A549 (cell line): Measurements from ENCODE around the gene KLB. TPM values are rescaled to one million over a fixed set of nuclear protein-coding genes. Genes with fewer than 3 reads are reported as not detected.

Experiments
- ATAC-seq, 2 experiments: fragments of 200-7000 bp in 1 of 2; fragments of >200 bp in 1 of 2; cut with Nextera tagmentation in 1 of 2; cut with Tn5 transposase in 1 of 2; 3 replicates each; pipeline versions ENCODE4 v1.8.0 to v1.9.1; 2018 to 2020; ENCODE audit warnings: mild to moderate bottlenecking in 1 of 2, moderate library complexity in 1 of 2
- CTCF ChIA-PET: fragments of 300-600 bp; sonication (Branson Sonifier 250); formaldehyde crosslinking; extraction: SDS; loops from one replicate; lab custom pipeline; 2021; ENCODE audit warnings: antibody characterized with exemption, inconsistent platforms; lab: Yijun Ruan, JAX
- POLR2A ChIA-PET: fragments of 350-600 bp; formaldehyde crosslinking; extraction: SDS; loops from one replicate; lab custom pipeline; 2021; ENCODE audit warnings: antibody characterized with exemption, inconsistent platforms; lab: Yijun Ruan, JAX
- DNase-seq, 2 experiments: peaks; one replicate each; pipeline versions ENCODE4 v3.0.0 to v3.0.0-alpha.2; 2011 to 2016; ENCODE audit warnings: low read depth in 1 of 2, low spot score in 1 of 2
- FAIRE-seq: peaks from 2 replicates; lab custom pipeline; 2011; peaks lifted over from hg19 to GRCh38; lab: Jason Lieb, UNC
- H3K27ac ChIP-seq, 2 experiments: fragments of >200 bp; sonication (Bioruptor Twin); formaldehyde crosslinking; 3 replicates each; pipeline ENCODE4 v1.5.1; 2016 to 2017
- H3K4me1 ChIP-seq: fragments of >200 bp; sonication (Bioruptor Twin); formaldehyde crosslinking; 3 replicates; pipeline ENCODE4 v1.6.1; 2016
- H3K4me2 ChIP-seq: fragments of >200 bp; sonication (Bioruptor Twin); formaldehyde crosslinking; 3 replicates; pipeline ENCODE4 v1.6.1; 2016
- H3K4me3 ChIP-seq: fragments of >200 bp; sonication (Bioruptor Twin); formaldehyde crosslinking; 3 replicates; pipeline ENCODE4 v1.5.1; 2016
- H3K9me3 ChIP-seq: fragments of >200 bp; sonication (Bioruptor Twin); formaldehyde crosslinking; 3 replicates; pipeline ENCODE4 v1.6.1; 2016
- CHD2 ChIP-seq: fragments of 150-350 bp; IDR thresholded peaks from 2 replicates; pipeline ENCODE4 v1.6.1; 2014; ENCODE audit warnings: low read length; ENCODE audit not compliant: partially characterized antibody
- ESRRA ChIP-seq: fragments of 150-350 bp; IDR thresholded peaks from 2 replicates; pipeline ENCODE4 v1.6.1; 2014; ENCODE audit warnings: mild to moderate bottlenecking, low read length, borderline replicate concordance
- GATA3 ChIP-seq: IDR thresholded peaks from 2 replicates; pipeline ENCODE4 v1.6.1; 2012; ENCODE audit warnings: borderline replicate concordance
- HDAC2 ChIP-seq: fragments of 200-600 bp; sonication (generic); IDR thresholded peaks from 2 replicates; pipeline ENCODE4 v1.6.1; 2016
- HEYL ChIP-seq: fragments of 250-450 bp; sonication (Bioruptor Pico); IDR thresholded peaks from 2 replicates; pipeline ENCODE4 v1.8.0; 2021; ENCODE audit warnings: mild to moderate bottlenecking, moderate library complexity
- HOXA7 ChIP-seq: fragments of 250-450 bp; sonication (Bioruptor Pico); IDR thresholded peaks from 2 replicates; pipeline ENCODE4 v1.5.0; 2020; ENCODE audit warnings: mild to moderate bottlenecking, moderate library complexity
- JUNB ChIP-seq: fragments of >200 bp; sonication (Bioruptor Twin); formaldehyde crosslinking; IDR thresholded peaks from 2 replicates; pipeline ENCODE4 v1.6.1; 2016
- KDM1A ChIP-seq: fragments of 200-600 bp; sonication (generic); IDR thresholded peaks from 2 replicates; pipeline ENCODE4 v1.6.1; 2016; ENCODE audit warnings: low read depth, mild to moderate bottlenecking
- NPAS2 ChIP-seq: fragments of 250-450 bp; sonication (Bioruptor Pico); IDR thresholded peaks from 2 replicates; pipeline ENCODE4 v1.8.0; 2022; ENCODE audit warnings: mild to moderate bottlenecking, moderate library complexity, borderline replicate concordance
- RAD21 ChIP-seq, 2 experiments: fragments of >200 bp in 1 of 2; sonication (Bioruptor Twin) in 1 of 2; formaldehyde crosslinking in 1 of 2; IDR thresholded peaks in 1 of 2; conservative IDR thresholded peaks in 1 of 2; 2 replicates in 1 of 2; 3 replicates in 1 of 2; pipeline ENCODE4 v1.6.1; 2012 to 2018; ENCODE audit warnings: inconsistent platforms in 1 of 2
- RCOR1 ChIP-seq: fragments of 150-350 bp; IDR thresholded peaks from 2 replicates; pipeline ENCODE4 v1.6.1; 2014; ENCODE audit warnings: antibody characterized with exemption, low read length, low read depth
- RNF2 ChIP-seq: fragments of 200-600 bp; sonication (generic); IDR thresholded peaks from 2 replicates; pipeline ENCODE4 v1.6.1; 2016; ENCODE audit warnings: low read depth, mild to moderate bottlenecking, antibody characterized with exemption, moderate library complexity, borderline replicate concordance
- ZNF302 ChIP-seq: fragments of 250-450 bp; sonication (Bioruptor Pico); IDR thresholded peaks from 2 replicates; pipeline ENCODE4 v1.9.0; 2021; ENCODE audit warnings: inconsistent platforms, mild to moderate bottlenecking, moderate library complexity
- WGBS: methylation state at CpG from one replicate; pipeline ENCODE4 v1.1.6; 2017; ENCODE audit errors: missing lambda C conversion rate; 5-methylcytosine and 5-hydroxymethylcytosine counted together
- polyA plus RNA-seq, 4 experiments: library from polyadenylated mRNA; depleted of rRNA in 3 of 4; stranded (reverse); fragments of >200 nt; fragmentation: RNase III in 1 of 4; extraction: RNeasy Plus Mini Kit Qiagen cat#74134 plus additional on column Dnase treatment in 1 of 4; gene quantifications; 2 replicates in 3 of 4; 3 replicates in 1 of 4; pipeline ENCODE4 v1.2.3, GENCODE V29; 2011 to 2017
- TF ChIP-seq, protein P1 (sequence below): fragments of 450-650 bp; IDR thresholded peaks from 2 replicates; pipeline ENCODE4 v1.6.1; 2014; ENCODE audit warnings: antibody characterized with exemption
- TF ChIP-seq, protein P2 (sequence below): fragments of 250-450 bp; sonication (Bioruptor Pico); IDR thresholded peaks from 2 replicates; pipeline ENCODE4 v1.5.0; 2021; ENCODE audit warnings: mild to moderate bottlenecking, moderate library complexity, borderline replicate concordance
- TF ChIP-seq, protein P3 (sequence below): fragments of >200 bp; sonication (Bioruptor Twin); formaldehyde crosslinking; IDR thresholded peaks from 3 replicates; pipeline ENCODE4 v1.6.1; 2016
- TF ChIP-seq, protein P4 (sequence below): fragments of >200 bp; sonication (Bioruptor Twin); formaldehyde crosslinking; IDR thresholded peaks from 3 replicates; pipeline ENCODE4 v1.5.1; 2016

Gene KLB
- polyA plus RNA-seq, 2 of the 4 experiments (the other 2 are of a cell fraction), result 0.57 to 0.87 TPM

DNA sequence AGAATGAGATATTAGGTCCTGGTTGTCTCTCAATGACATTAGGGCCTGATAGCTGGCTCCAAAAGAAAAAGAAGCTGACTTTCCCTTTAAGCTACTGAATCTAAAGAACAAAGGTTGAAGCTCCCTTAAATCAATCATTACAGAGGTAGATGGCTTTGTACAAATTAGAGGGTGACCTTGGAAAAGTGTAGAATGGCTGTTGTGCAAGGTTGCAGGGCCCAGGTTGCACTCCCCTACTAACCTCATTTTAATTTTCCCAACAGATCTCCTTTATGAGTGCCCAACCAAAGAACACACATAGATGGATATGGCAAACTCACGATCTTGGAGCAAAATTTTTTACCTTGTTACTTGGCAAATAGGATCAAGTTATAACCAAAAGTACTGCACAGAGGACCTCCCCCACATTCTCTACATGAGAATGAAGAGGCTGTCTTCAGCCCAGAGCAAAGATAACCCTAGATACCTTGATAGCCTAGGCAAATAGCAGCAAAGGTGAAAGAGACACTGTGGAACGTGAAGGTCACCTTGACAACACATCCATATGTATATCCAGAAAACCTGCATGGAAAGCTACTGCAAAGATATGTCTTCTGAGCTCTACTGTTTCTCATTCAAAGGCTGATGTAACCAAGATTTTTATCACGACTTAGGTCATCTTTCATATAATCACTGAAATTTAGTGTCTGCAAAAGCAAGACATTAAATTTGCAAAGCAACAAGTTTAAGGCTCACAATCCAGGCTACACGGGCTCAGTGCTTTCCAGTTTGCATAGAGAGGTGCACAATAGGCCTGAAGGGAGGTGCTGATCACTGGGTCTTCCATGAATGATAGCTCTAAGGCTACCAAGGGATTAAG is 23.0 kb downstream of the KLB start:
- no peak for DNase-seq
- no peak overlapping the region for H3K27ac ChIP-seq
- no peaks in the 10 kb centered on the region for H3K9me3 ChIP-seq
- no peak for ATAC-seq
- FAIRE-seq, result no peak
- H3K4me1 ChIP-seq, result no peaks in the 10 kb centered on the region
- H3K4me2 ChIP-seq, result no peak overlapping the region
- POLR2A ChIA-PET, result interaction anchor here (0.6 kb wide), 1 partner anchor 23 kb away, joined by 5 read pairs; no protein-coding TSS in a partner anchor
- CTCF ChIA-PET, result interaction anchor here (0.7 kb wide), 1 partner anchor 9 kb away, joined by 4 read pairs; no protein-coding TSS in a partner anchor
- 78% methylated on average over 4 of the region's 4 CpGs for WGBS
- TF ChIP-seq ESRRA, result no peak
- TF ChIP-seq HOXA7 (CRISPR knock-in tag), result no peak
- TF ChIP-seq JUNB, result no peak
- TF ChIP-seq HDAC2, result no peak
- no peak for TF ChIP-seq RCOR1
- TF ChIP-seq GATA3, result no peak
- no peak for TF ChIP-seq CHD2
- TF ChIP-seq KDM1A, result no peak
- H3K4me3 ChIP-seq, result no peak overlapping the region

DNA sequence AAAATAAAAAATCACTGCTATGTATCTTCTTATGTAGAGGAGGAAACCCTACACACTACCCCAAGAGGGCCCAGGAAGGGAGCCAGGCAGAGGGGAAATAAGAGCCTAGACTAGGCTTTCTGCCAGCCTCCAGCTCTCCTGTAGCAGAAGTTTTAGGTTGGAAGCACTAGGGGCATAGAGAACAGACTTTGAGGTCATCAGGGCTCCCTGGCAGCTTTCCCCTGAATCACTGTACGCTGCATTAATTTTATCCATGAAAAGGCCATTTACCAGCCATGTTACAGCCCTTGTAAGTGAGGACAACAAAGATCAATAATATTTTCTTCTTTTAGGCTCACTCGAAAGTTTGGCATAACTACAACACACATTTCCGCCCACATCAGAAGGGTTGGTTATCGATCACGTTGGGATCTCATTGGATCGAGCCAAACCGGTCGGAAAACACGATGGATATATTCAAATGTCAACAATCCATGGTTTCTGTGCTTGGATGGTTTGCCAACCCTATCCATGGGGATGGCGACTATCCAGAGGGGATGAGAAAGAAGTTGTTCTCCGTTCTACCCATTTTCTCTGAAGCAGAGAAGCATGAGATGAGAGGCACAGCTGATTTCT is 27.3 kb downstream of the KLB start:
- no peak for ATAC-seq
- ChIA-PET CTCF (no interaction called here), POLR2A (no interaction called here)
- Histone ChIP-seq H3K4me3 (no peak overlapping the region), H3K9me3 (no peaks in the 10 kb centered on the region), H3K4me1 (no peaks in the 10 kb centered on the region), H3K4me2 (no peak overlapping the region), H3K27ac (no peak overlapping the region)
- FAIRE-seq, result no peak
- 88% methylated on average over 11 of the region's 11 CpGs for WGBS
- DNase-seq, result no peak
- TF ChIP-seq RNF2 (no peak), ZNF302 (CRISPR knock-in tag) (no peak), HEYL (CRISPR knock-in tag) (no peak), HOXA7 (CRISPR knock-in tag) (no peak), ESRRA (no peak)
- TF ChIP-seq, protein P1, sequence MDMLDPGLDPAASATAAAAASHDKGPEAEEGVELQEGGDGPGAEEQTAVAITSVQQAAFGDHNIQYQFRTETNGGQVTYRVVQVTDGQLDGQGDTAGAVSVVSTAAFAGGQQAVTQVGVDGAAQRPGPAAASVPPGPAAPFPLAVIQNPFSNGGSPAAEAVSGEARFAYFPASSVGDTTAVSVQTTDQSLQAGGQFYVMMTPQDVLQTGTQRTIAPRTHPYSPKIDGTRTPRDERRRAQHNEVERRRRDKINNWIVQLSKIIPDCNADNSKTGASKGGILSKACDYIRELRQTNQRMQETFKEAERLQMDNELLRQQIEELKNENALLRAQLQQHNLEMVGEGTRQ, result no peak
- TF ChIP-seq, protein P2, sequence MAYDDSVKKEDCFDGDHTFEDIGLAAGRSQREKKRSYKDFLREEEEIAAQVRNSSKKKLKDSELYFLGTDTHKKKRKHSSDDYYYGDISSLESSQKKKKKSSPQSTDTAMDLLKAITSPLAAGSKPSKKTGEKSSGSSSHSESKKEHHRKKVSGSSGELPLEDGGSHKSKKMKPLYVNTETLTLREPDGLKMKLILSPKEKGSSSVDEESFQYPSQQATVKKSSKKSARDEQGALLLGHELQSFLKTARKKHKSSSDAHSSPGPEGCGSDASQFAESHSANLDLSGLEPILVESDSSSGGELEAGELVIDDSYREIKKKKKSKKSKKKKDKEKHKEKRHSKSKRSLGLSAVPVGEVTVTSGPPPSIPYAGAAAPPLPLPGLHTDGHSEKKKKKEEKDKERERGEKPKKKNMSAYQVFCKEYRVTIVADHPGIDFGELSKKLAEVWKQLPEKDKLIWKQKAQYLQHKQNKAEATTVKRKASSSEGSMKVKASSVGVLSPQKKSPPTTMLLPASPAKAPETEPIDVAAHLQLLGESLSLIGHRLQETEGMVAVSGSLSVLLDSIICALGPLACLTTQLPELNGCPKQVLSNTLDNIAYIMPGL (CRISPR knock-in tag), result no peak
- TF ChIP-seq, all 56 proteins: peak for 0

DNA sequence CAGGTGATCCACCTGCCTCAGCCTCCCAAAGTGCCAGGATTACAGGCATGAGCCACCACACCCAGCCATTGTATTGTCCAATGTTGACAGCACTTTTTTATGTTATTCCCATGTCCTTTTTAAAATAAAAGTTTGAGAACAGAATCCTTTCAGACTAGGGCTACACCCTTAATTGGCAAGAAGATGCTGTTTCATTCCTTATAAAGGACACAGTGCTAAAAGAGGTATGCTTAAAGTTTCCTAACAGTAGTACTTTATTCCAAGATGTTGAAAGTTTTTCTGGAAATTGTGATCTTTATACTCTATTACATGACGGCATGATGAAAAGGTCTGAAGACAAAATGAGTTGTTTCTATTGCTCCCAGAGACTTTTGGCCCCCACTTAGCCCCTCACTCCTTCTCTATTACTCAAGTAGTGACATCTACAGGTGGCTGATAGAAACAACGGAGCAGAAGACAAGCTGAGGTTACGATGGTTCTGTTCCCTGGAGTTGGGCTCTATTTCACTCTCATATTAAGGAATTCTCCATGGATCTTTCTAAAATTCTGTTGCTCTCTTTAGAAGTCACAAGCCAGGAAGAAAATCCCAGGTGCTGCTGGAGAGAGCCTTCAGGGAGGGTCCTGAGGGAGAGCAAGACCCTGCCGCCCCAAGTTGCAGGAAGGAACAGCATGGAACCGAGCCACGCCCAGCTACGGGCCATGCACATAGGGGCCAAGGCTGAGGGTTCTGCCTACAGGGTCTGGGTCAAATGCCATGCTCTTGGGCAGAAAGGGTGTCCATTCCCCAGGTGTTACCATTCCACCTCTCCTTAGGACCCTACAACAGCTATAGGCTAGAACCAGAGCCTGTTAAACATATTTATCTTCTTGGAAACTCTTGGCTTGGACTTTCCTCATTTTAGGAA is 29.2 kb downstream of the KLB start:
- no peak overlapping the region for H3K4me3 ChIP-seq
- H3K4me1 ChIP-seq, result no peaks in the 10 kb centered on the region
- H3K9me3 ChIP-seq, result no peaks in the 10 kb centered on the region
- no peak overlapping the region for H3K27ac ChIP-seq
- TF ChIP-seq NPAS2 (no peak), RAD21 (conservative IDR thresholded peaks at IDR 0.05 in 1 of 2, IDR thresholded peaks at IDR 0.05 in 1 of 2) (peak; percentile 44 to 47; a peak in 4 of 5 replicates)
- TF ChIP-seq, protein P3, sequence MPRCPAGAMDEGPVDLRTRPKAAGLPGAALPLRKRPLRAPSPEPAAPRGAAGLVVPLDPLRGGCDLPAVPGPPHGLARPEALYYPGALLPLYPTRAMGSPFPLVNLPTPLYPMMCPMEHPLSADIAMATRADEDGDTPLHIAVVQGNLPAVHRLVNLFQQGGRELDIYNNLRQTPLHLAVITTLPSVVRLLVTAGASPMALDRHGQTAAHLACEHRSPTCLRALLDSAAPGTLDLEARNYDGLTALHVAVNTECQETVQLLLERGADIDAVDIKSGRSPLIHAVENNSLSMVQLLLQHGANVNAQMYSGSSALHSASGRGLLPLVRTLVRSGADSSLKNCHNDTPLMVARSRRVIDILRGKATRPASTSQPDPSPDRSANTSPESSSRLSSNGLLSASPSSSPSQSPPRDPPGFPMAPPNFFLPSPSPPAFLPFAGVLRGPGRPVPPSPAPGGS, result no peak
- TF ChIP-seq, protein P4, sequence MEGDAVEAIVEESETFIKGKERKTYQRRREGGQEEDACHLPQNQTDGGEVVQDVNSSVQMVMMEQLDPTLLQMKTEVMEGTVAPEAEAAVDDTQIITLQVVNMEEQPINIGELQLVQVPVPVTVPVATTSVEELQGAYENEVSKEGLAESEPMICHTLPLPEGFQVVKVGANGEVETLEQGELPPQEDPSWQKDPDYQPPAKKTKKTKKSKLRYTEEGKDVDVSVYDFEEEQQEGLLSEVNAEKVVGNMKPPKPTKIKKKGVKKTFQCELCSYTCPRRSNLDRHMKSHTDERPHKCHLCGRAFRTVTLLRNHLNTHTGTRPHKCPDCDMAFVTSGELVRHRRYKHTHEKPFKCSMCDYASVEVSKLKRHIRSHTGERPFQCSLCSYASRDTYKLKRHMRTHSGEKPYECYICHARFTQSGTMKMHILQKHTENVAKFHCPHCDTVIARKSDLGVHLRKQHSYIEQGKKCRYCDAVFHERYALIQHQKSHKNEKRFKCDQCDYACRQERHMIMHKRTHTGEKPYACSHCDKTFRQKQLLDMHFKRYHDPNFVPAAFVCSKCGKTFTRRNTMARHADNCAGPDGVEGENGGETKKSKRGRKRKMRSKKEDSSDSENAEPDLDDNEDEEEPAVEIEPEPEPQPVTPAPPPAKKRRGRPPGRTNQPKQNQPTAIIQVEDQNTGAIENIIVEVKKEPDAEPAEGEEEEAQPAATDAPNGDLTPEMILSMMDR, result peak; percentile 31; the same call in 2 of the 3 replicates
- CTCF ChIA-PET, result interaction anchor here (1.1 kb wide), 1 partner anchor 9 kb away, joined by 3 read pairs; no protein-coding TSS in a partner anchor
- WGBS, result 78% methylated on average over 7 of the region's 7 CpGs
- no peak for DNase-seq
- no peak for FAIRE-seq
- no peak overlapping the region for H3K4me2 ChIP-seq
- ATAC-seq, result no peak
- POLR2A ChIA-PET, result no interaction called here
